Measurements from ENCODE around the gene ST3GAL2.

DNA sequence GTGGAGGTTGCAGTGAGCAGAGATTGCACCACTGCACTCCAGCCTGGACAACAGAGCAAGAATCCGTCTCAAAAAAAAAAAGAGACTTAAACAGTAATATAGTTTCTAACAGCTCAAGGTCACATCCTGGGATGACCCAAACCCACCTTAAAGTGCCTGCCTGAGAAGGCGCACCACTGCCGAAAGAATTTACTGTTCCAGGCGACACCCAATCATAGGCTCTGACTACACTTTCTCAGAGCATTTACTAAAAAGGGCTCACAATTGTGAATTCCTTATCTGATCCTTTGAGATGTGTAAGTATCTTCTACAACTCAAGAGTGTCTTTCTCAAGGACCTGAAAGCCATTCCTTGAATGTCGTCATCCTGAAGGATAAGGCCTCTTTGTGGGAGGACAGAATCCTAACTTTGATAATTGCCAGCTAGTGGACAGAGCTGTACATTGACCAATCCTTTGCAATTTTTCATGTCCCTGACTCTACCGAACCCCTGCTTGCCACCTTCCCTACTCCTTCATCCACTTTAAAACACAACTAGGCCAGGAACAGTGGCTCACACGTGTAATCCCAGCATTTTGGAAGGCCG, 2.6 kb upstream of the ST3GAL2 start:
- TF ChIP-seq, protein P1, sequence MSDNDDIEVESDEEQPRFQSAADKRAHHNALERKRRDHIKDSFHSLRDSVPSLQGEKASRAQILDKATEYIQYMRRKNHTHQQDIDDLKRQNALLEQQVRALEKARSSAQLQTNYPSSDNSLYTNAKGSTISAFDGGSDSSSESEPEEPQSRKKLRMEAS (IDR thresholded peaks at IDR 0.05): no peak
- TF ChIP-seq EHMT2 (IDR thresholded peaks at IDR 0.05; ENCODE audit: low read depth): no peak
- TF ChIP-seq NR3C1 (IDR thresholded peaks at IDR 0.05): no peak
